ENCODE measurements around the gene VEPH1.
"Not testable (repeated sequence)": the region's sequence is repeated elsewhere in the genome, so short reads cannot be mapped to it uniquely, and the experiment has no call there.

The VEPH1 gene

DNA sequence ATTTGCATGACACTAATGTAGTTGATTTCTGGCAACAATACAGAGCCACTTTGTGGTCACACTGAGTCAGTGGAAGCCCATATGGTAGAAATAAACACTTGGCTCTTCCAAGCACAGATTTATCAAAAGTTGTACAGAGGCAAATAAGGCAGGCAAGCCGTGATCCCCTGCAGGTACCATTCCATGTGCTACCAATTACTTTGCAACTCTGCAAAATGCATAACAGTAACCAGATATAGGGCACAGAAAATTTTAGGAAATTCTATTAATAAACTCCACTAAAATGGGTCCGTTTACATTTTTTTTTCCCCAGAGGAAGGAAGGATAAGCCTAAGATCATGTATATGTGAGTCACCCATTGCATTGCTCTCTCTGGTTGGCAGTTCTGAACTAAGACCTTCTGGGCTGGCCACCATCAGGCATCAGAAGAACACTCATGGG is 169.6 kb downstream of the VEPH1 start:
- DNase-seq (ENCODE audit: low read depth), result peak; percentile 58
- H3K4me3 ChIP-seq (ENCODE audit: low read depth, low read length), result no peak overlapping the region
- TF ChIP-seq, protein P1, sequence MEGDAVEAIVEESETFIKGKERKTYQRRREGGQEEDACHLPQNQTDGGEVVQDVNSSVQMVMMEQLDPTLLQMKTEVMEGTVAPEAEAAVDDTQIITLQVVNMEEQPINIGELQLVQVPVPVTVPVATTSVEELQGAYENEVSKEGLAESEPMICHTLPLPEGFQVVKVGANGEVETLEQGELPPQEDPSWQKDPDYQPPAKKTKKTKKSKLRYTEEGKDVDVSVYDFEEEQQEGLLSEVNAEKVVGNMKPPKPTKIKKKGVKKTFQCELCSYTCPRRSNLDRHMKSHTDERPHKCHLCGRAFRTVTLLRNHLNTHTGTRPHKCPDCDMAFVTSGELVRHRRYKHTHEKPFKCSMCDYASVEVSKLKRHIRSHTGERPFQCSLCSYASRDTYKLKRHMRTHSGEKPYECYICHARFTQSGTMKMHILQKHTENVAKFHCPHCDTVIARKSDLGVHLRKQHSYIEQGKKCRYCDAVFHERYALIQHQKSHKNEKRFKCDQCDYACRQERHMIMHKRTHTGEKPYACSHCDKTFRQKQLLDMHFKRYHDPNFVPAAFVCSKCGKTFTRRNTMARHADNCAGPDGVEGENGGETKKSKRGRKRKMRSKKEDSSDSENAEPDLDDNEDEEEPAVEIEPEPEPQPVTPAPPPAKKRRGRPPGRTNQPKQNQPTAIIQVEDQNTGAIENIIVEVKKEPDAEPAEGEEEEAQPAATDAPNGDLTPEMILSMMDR (conservative IDR thresholded peaks at IDR 0.05; ENCODE audit: low read depth, low read length), result no peak

GRCh38 chr3:157330206-157330605 is 173.0 kb downstream of the VEPH1 start:
- TF ChIP-seq, protein P1 (conservative IDR thresholded peaks at IDR 0.05; ENCODE audit: low read depth, low read length), result peak; percentile 8
- DNase-seq (ENCODE audit: low read depth), result peak; percentile 62
- H3K4me3 ChIP-seq (ENCODE audit: low read depth, low read length), result no peak overlapping the region

- TF ChIP-seq, protein P1 (conservative IDR thresholded peaks at IDR 0.05; ENCODE audit: low read depth, low read length), result no peak
- H3K4me3 ChIP-seq (ENCODE audit: low read depth, low read length), result no peak overlapping the region
- no peak for DNase-seq (ENCODE audit: low read depth)
These were observed 173.7 kb downstream of the VEPH1 start for GRCh38 chr3:157329551-157329950.

DNA sequence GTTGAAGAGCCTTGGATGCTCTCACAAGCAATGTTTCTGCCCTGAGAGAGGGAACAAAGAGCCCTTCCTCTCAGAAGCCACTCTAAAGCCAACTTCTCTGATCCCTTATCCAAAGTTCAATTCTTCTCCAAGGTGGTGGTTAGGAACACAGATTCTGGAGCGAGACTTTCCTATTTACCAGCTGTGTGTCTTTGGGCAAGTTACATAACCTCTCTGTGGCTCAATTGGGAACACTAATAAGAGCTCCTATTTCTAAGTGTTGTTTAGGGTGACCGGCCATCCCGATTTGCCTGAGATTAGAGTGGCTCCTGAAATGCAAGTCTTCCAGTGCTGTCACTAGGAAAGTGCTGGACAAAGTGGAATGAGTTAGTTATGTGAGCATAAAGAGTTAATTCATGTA is 175.4 kb downstream of the VEPH1 start:
- TF ChIP-seq, protein P1 (conservative IDR thresholded peaks at IDR 0.05; ENCODE audit: low read depth, low read length), result no peak
- no peak for DNase-seq (ENCODE audit: low read depth)
- H3K4me3 ChIP-seq (ENCODE audit: low read depth, low read length), result no peak overlapping the region

- H3K4me3 ChIP-seq (ENCODE audit: low read depth, low read length), result no peak overlapping the region
- no peak for DNase-seq (ENCODE audit: low read depth)
- TF ChIP-seq, protein P1 (conservative IDR thresholded peaks at IDR 0.05; ENCODE audit: low read depth, low read length), result no peak
These were observed 176.2 kb downstream of the VEPH1 start for GRCh38 chr3:157327018-157327417.

- H3K4me3 ChIP-seq (ENCODE audit: low read depth, low read length), result not testable (repeated sequence)
These were observed 178.3 kb downstream of the VEPH1 start for GRCh38 chr3:157324869-157325268.

GRCh38 chr3:157323360-157323759 is 179.9 kb downstream of the VEPH1 start:
- TF ChIP-seq, protein P1 (conservative IDR thresholded peaks at IDR 0.05; ENCODE audit: low read depth, low read length), result no peak
- no peak overlapping the region for H3K4me3 ChIP-seq (ENCODE audit: low read depth, low read length)
- DNase-seq (ENCODE audit: low read depth), result no peak

More at GRCh38 chr3:157324869-157325268, 178.3 kb downstream of the VEPH1 start:
- not testable (repeated sequence) for DNase-seq (ENCODE audit: low read depth)
